ENCODE data around the gene CACNA1H.
"Not testable (repeated sequence)": the region's sequence is repeated elsewhere in the genome, so short reads cannot be mapped to it uniquely, and the experiment has no call there.

CACNA1H gene

DNA sequence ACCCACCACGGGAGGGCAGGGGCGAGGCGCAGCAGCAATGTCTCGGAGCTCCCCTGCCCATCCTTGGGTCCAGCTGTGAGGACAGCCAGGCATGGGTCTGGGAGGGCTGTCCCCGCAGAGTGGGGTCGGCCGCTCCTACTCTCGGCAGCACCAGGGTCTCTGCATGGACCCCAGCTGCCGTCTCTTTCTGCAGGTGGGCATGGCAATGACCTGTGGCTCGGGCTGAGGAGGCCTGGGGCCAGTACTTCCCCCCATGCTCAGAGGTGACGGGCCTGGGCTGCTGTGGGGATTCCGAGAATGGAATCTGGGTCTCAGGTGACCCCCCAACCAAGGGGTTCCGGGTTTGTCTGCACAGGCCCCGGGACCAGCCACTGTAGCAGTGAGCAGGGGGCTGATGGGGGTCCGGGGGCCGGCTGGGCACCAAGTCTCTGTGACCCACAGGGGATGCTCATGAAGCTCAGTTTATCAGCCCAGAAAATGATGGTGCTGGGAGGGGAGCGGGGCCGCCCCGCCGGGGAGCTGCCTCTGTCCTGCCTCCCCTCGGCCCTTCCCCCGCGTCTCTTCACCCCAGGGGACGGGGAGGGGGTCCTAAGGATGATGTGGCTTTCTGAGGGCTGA, 23.5 kb downstream of the CACNA1H start:
- no peak for DNase-seq

GRCh38 chr16:1177053-1177452, 24.1 kb downstream of the CACNA1H start:
- DNase-seq: no peak

GRCh38 chr16:1177750-1178149, 24.8 kb downstream of the CACNA1H start:
- DNase-seq: no peak

DNA sequence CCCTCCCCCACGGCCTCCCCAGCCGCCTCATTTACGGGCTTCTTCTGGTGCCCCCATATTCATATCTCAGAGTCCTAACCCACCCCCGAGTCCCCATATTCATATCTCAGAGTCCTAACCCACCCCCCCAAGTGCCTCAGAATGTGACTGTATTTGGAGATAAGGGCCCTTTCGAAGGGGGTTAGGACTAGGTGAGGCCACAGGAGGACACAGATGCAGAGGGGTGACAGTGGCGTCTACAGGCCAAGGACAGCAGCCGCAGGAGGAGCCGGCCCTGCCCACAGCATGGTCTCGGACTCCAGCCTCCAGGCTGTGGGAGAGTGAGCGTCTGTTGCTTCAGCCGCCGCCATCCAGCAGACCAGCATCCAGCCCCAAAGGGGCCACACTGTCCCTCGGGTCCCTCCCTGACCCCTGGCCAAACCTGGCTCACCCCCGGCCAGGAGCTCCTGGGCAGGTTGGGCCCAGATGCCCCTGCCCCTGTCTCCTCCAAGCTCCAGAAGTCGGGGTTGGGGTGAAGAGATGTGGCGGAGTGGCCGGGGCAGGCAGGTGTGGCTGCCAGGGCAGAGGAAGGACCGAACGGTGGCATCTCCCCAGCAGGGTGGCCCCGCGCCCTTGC, 25.5 kb downstream of the CACNA1H start:
- no peak for DNase-seq

DNA sequence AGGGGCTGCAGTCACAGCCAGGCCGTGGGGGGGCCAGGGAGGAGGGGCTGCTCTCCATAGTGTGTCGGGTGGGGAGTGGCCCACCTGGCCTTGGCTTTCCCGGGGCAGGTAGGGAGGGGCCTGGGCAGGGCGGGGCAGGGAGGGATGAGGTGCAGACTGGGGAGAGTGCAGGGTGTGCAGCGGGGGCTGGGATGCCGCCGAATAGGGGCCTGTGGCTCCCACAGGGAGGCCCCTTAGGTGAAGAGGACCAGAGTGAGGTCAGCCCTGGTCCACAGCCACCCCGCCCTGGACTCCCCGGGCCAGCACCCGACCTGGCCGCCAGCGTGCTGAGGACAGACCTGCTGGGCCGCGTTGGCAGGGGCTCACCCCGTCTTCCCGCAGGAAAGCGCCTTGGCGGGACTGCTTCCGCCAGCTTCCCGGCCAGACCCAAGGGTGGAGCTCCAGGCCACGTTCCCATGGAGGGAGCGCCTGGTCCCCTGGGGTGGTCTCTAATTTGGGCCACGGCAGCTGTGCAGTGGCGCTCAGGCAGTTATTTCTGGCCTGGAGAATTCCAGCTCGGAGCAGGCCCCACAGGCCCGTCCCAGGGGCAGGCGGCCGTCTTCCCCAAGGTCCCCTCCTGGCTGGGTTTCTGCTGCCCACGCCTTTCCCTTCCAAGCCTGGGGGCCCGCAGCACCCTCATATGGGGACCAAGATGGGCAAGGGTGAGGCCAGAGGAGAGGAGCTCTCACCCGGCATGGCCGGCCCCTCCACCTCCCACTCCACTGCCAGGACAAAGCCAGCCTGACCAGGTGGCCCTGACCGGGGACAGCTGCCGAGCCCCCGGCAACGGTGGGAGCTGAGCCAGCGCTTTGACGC, 27.9 kb downstream of the CACNA1H start:
- no peak for DNase-seq

DNA sequence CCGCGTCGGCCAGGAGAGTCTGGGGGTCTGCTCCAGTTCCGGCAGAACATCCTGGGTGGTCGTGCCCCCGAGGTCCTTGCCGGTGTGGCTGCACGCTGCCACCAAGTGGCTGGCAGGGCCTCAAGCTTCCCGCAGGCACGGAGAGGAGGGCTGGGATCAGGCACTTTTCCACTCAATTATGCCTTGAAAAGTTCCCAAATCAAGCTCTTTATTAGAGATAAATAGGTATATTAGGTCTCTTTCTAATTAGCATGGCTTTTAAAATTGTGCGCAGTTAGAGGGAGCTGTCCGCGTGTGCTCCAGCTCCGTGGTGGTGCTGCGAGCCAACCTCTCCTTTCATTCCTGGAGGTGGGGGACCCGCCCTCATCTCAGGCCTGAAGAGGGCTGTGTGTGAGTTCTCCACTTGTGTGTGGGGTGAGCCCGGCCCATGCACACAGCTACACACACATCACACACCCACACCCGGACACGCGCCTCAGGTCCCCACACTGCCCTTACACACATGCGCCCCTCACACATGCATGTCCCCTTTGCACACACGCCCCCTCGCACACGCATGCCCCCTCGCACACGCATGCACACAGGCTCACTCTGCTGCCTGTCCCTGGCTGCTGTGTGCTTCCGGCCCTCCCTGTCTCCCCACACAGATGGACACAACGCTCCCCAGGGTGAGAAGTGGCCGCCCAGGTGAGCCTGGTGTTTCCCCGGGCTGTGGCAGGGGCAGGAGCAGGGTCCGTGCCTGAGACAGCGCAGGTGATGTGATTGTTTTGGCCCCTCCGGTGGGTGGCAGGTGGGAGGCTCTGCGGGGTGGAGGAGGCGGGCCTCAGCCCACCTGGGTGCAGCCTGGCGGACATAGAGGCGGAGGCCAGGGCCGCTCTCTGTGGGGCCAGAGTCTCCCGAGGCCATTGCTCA, 28.8 kb downstream of the CACNA1H start:
- DNase-seq: no peak

GRCh38 chr16:1182316-1182671, 29.4 kb downstream of the CACNA1H start:
- no peak for DNase-seq

GRCh38 chr16:1182950-1183907, 30.3 kb downstream of the CACNA1H start:
- DNase-seq: no peak

GRCh38 chr16:1184156-1184868, 31.4 kb downstream of the CACNA1H start:
- no peak for DNase-seq

- no peak for DNase-seq
Observed at GRCh38 chr16:1184980-1185379, 32.1 kb downstream of the CACNA1H start.

- DNase-seq: not testable (repeated sequence)
Observed at GRCh38 chr16:1185460-1186207, 32.7 kb downstream of the CACNA1H start.

DNA sequence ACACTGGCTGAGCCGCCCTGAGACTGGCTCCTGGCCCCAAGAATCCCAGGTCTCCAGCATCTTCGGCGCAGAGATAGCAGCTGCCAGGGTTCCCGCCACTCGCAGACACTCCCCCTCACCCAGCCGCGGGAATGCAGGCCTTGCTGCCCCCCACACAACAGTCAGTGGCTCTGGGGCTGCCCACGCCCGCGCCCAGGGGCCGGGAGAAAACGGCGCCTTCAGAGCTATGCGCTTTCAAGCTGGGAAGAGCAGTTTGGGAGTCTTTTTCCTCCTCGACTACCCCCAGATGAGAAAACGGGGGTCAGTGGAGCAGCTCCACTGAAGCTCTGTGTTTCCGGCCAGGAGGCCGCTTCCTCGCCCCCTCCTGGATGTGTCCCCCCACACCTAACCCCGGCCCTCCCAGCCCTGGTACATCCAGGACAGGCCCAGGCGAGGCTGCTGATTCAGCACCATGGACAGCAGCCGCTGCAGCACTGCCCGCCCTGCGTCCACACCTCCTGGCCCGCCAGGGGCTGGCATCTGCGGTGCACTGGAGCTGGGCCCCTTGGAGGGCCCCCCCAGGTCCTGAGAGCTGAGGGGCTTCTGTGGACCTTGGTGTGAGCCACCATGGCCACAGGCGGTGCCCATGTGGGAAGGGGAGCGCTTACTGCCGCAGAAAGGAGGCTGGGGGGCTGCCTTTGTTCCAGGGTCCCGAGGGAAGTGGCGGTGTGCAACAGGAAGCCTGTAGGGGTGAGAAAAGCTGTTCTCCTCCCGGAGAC, 35.7 kb downstream of the CACNA1H start:
- peak; percentile 17 for DNase-seq

GRCh38 chr16:1189455-1189854, 36.5 kb downstream of the CACNA1H start:
- DNase-seq: no peak

- not testable (repeated sequence) for DNase-seq
Observed at GRCh38 chr16:1190789-1191188, 37.9 kb downstream of the CACNA1H start.

DNA sequence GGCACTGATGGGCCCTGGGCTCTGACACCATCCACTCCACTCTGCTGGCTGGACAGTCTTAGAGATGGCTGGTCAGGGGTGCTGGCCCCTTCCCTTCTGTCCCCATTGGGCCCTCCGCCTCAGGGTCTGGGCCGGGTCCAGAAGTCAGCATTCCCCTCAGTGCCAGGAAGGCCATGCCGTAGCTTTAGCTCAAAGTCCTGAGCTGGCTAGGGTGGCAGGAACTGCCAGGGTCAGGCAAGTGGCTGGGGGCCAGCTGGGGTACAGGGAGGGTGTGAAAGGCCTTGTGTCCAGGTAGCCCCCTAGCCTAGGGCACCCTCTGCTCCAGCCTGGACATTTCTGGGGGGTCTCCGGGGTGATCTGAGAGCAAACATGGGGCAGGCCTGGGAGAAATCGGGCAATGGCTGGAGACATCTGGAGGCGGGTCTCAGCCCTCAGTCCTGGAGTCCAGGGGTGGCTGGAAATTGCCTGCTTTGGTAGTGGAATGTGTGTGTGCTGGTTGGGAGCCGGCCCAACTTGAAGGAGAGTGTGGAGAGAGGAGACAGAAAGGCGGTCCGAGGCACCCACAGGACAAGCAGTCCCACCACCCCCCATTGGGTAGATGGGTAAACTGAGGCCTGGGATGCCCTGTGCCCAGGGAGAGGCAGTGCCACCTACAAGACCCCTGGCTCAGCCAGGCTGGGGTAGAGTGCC, 39.6 kb downstream of the CACNA1H start:
- no peak for DNase-seq

DNA sequence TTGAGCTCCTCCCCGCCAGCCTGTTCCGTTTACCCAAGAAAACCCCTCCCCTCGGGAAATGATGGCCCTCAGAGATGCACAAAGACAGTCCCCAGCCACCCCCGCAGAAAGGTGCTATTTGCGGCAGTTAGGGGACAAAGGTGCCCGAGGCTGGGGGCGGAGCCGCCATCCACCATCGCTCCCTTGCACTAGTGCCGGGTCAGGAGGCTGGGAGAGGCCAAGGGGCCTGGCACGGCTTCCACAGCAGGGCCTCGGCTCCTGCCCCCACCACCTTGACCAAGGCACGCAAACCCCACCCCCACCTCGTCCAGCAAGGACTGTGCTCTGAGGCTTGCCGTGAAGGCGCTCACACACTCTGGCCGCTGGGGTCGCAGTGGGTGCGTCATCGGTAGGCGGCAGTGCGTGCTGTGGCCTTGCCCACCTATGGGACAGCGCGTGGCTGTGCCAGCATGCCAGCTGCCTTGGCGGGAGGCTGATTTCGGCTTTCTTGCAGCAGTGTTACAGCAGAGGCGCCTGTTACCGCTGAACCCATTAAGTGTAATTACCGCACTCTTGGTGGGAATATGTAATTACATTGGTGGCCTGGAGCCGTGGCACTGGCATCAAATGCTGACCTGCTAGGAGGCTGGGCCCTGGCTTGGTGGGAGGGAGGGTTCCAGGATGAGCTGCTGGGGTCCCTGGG, 40.4 kb downstream of the CACNA1H start:
- DNase-seq: no peak

DNA sequence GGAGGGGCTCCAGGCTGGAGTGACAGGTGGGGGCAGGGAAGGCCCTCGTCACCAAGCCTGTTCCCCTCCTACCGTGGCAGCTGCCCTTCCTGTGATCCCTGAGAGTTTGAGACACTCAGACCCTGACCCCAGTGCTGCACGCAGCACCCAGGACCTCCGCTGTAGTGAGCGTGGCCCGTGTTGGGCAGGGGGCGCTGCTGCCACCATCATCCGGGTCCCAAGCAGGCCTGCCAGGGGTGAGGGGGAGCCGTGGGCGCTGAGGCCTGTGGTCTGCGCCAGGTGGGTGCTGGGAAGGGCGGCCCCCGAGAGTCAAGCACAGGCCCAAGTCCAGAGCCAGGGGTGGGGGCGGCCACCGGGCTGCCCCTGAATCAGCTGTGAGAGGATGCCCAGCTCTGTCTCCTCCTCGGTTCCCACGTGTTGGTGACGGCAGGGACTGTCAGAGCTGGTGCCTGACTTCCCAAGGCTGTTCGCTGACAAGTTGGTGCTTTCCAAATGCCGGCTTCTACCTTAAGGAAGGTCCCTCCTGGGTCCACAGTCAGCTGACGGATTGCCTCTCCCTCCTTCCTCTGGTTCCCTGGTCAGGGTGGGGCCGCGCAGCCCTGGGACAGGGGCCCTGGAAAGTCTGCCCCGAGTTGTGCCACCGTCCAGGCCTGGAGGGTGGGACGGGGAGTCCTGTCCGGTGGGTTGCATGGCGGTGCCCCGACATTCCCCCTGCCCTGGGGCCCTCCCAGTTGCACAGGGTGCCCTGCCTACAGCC, 41.1 kb downstream of the CACNA1H start:
- DNase-seq: no peak

Data from CD4-positive, alpha-beta T cell treated with Interferon gamma for 1 hour (primary cell).